ENCODE results near the gene ERAP2. TPM values are rescaled to one million over a fixed set of nuclear protein-coding genes. Genes with fewer than 3 reads are reported as not detected.

ERAP2 gene
- total RNA-seq, 1 experiment from 2014 or later: 15.5 TPM

DNA sequence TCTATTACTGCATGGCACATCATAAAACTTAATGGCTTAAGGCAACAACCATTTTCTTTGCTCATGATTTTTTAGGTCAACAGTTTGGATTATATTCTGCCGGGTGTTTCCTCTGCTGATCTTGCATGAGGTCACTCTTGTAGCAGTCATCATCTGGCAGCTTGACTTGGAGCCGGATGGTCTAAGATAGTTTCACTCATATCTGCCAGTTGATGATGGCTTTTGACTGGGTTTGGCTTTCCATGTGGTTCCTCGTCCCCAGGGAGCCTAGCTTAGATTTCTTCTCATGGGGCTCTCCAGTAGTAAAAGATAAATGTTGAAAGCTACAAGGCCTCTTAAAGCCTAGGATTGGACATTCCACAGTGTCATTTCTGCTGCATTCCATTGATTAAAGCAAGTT lies 87.0 kb downstream of the ERAP2 start:
- H3K27me3 ChIP-seq (ENCODE audit: control insufficient read depth, insufficient read depth, low read length): no peaks in the 10 kb centered on the region
- peaks cover 10% of the 10 kb centered on the region for H3K4me1 ChIP-seq (ENCODE audit: control insufficient read depth, insufficient read depth, low read length)
- ChIA-PET POLR2A (no interaction called here), CTCF (no interaction called here)
- H3K36me3 ChIP-seq (ENCODE audit: control insufficient read depth, insufficient read depth, low read length): no peaks in the 10 kb centered on the region
- no peak overlapping the region for H3K4me3 ChIP-seq (ENCODE audit: low read depth in 2 of 2, low read length in 2 of 2)
- DNase-seq (ENCODE audit: low read depth, low spot score) (no peak), ATAC-seq (no peak)
- in situ Hi-C loops (cut with HindIII; ENCODE audit: low pct_unique_long_range_greater_than_20kb, low sequenced_read_pairs) (no loop called here), intact Hi-C loops (cut with micrococcal nuclease; ENCODE audit: unreplicated experiment) (no loop called here)
- BruUV-seq (replicated peaks): no TSS peak
- TF ChIP-seq POLR2AphosphoS5 (IDR thresholded peaks at IDR 0.05; ENCODE audit: low read depth, low read length) (no peak), SIN3A (IDR thresholded peaks at IDR 0.05; ENCODE audit: borderline replicate concordance, insufficient read depth, low read depth, low read length) (no peak), REST (IDR thresholded peaks at IDR 0.05; ENCODE audit: insufficient read depth in 1 of 2, low read depth in 2 of 2, low read length in 1 of 2) (no peak), CTCF (IDR thresholded peaks at IDR 0.05) (no peak), TCF7L2 (IDR thresholded peaks at IDR 0.05; ENCODE audit: low read depth, low read length) (no peak)
- no peak overlapping the region for H3K27ac ChIP-seq (ENCODE audit: low read length)
- no peaks in the 10 kb centered on the region for H3K9me3 ChIP-seq (ENCODE audit: control insufficient read depth, insufficient read depth, low read depth, low read length)

GRCh38 chr5:96966801-96967200 lies 90.5 kb downstream of the ERAP2 start:
- DNase-seq (ENCODE audit: low read depth, low spot score): no peak
- no peak for ATAC-seq
- no peak overlapping the region for H3K4me3 ChIP-seq (ENCODE audit: low read depth in 2 of 2, low read length in 2 of 2)
- no peaks in the 10 kb centered on the region for H3K36me3 ChIP-seq (ENCODE audit: control insufficient read depth, insufficient read depth, low read length)
- H3K4me1 ChIP-seq (ENCODE audit: control insufficient read depth, insufficient read depth, low read length): peaks cover 14% of the 10 kb centered on the region
- in situ Hi-C loops (cut with HindIII; ENCODE audit: low pct_unique_long_range_greater_than_20kb, low sequenced_read_pairs) (no loop called here), intact Hi-C loops (cut with micrococcal nuclease; ENCODE audit: unreplicated experiment) (no loop called here)
- ChIA-PET POLR2A (interaction anchor here (0.7 kb wide), 1 partner anchor 20 kb away, joined by 3 read pairs; no protein-coding TSS in a partner anchor), CTCF (no interaction called here)
- H3K27me3 ChIP-seq (ENCODE audit: control insufficient read depth, insufficient read depth, low read length): no peaks in the 10 kb centered on the region
- TF ChIP-seq REST (IDR thresholded peaks at IDR 0.05; ENCODE audit: insufficient read depth in 1 of 2, low read depth in 2 of 2, low read length in 1 of 2) (no peak), TCF7L2 (IDR thresholded peaks at IDR 0.05; ENCODE audit: low read depth, low read length) (no peak), POLR2AphosphoS5 (IDR thresholded peaks at IDR 0.05; ENCODE audit: low read depth, low read length) (no peak), CTCF (IDR thresholded peaks at IDR 0.05) (no peak), SIN3A (IDR thresholded peaks at IDR 0.05; ENCODE audit: borderline replicate concordance, insufficient read depth, low read depth, low read length) (no peak)
- no peaks in the 10 kb centered on the region for H3K9me3 ChIP-seq (ENCODE audit: control insufficient read depth, insufficient read depth, low read depth, low read length)
- no peak overlapping the region for H3K27ac ChIP-seq (ENCODE audit: low read length)
- BruUV-seq (replicated peaks): no TSS peak
